BLaER1 treated with 17β-estradiol and CSF1 and Interleukin-3, amounts not matched to agents 10 nM and 100 nM (cell line): ENCODE data around the gene AKR1D1.
"Not testable (repeated sequence)": the region's sequence is repeated elsewhere in the genome, so short reads cannot be mapped to it uniquely, and the experiment has no call there.

Experiments used
- H3K27ac ChIP-seq, 11 experiments: shearing (Covaris generic); formaldehyde crosslinking; 2 replicates each; pipeline ENCODE4 v1.8.1; 2022
- H3K27me3 ChIP-seq, 11 experiments: shearing (Covaris generic); formaldehyde crosslinking; 2 replicates each; pipeline ENCODE4 v1.8.1; 2022
- H3K36me3 ChIP-seq, 11 experiments: shearing (Covaris generic); formaldehyde crosslinking; 2 replicates each; pipeline ENCODE4 v1.8.1; 2022
- H3K4me1 ChIP-seq, 10 experiments: shearing (Covaris generic); formaldehyde crosslinking; 2 replicates each; pipeline ENCODE4 v1.8.1; 2022
- H3K4me2 ChIP-seq, 11 experiments: shearing (Covaris generic); formaldehyde crosslinking; 2 replicates each; pipeline ENCODE4 v1.8.1; 2022
- H3K4me3 ChIP-seq, 10 experiments: shearing (Covaris generic); formaldehyde crosslinking; 2 replicates each; pipeline ENCODE4 v1.8.1; 2022
- H3K9ac ChIP-seq, 11 experiments: shearing (Covaris generic); formaldehyde crosslinking; 2 replicates each; pipeline ENCODE4 v1.8.1; 2022
- H3K9me3 ChIP-seq, 11 experiments: shearing (Covaris generic); formaldehyde crosslinking; replicated peaks in 1 of 11; 2 replicates each; pipeline ENCODE4 v1.8.1; 2022
- H4K20me1 ChIP-seq, 11 experiments: shearing (Covaris generic); formaldehyde crosslinking; 2 replicates each; pipeline ENCODE4 v1.8.1; 2022
- Cebpa-rat ChIP-seq, 11 experiments: shearing (Covaris generic); IDR thresholded peaks; 2 replicates each; pipeline ENCODE4 v1.8.1; 2022

AKR1D1 gene

GRCh38 chr7:138126928-138127327 is 50.7 kb downstream of the AKR1D1 start:
- H3K36me3 ChIP-seq, result no peaks in the 10 kb centered on the region
- no peaks in the 10 kb centered on the region for H4K20me1 ChIP-seq
- no peak overlapping the region for H3K4me3 ChIP-seq
- peaks cover 0 to 14% (median 6%) of the 10 kb centered on the region in 11 experiments; a peak in 9 of 22 replicates for H3K9me3 ChIP-seq
- no peaks in the 10 kb centered on the region for H3K27me3 ChIP-seq
- TF ChIP-seq Cebpa-rat (IDR thresholded peaks at IDR 0.05), result no peak
- H3K9ac ChIP-seq, result no peak overlapping the region
- no peak overlapping the region for H3K27ac ChIP-seq
- H3K4me2 ChIP-seq, result no peak overlapping the region
- H3K4me1 ChIP-seq, result peaks cover 0 to 25% (median 0%) of the 10 kb centered on the region in 10 experiments; a peak in 7 of 20 replicates

GRCh38 chr7:138127996-138128395 is 51.7 kb downstream of the AKR1D1 start:
- no peak overlapping the region for H3K4me2 ChIP-seq
- H3K9me3 ChIP-seq, result peaks cover 0 to 14% (median 0%) of the 10 kb centered on the region in 11 experiments; a peak in 6 of 22 replicates
- H3K36me3 ChIP-seq, result no peaks in the 10 kb centered on the region
- H3K4me3 ChIP-seq, result no peak overlapping the region
- TF ChIP-seq Cebpa-rat (IDR thresholded peaks at IDR 0.05), result no peak
- H3K9ac ChIP-seq, result no peak overlapping the region
- H4K20me1 ChIP-seq, result no peaks in the 10 kb centered on the region
- peaks cover 0 to 25% (median 0%) of the 10 kb centered on the region in 10 experiments; a peak in 7 of 20 replicates for H3K4me1 ChIP-seq
- no peak overlapping the region for H3K27ac ChIP-seq
- H3K27me3 ChIP-seq, result no peaks in the 10 kb centered on the region

GRCh38 chr7:138129551-138130165 is 53.4 kb downstream of the AKR1D1 start:
- TF ChIP-seq Cebpa-rat (IDR thresholded peaks at IDR 0.05), result no peak

GRCh38 chr7:138137423-138138171 is 61.3 kb downstream of the AKR1D1 start:
- Histone ChIP-seq H3K4me3 (no peak overlapping the region), H3K36me3 (no peaks in the 10 kb centered on the region), H3K27ac (no peak overlapping the region), H3K4me1 (no peaks in the 10 kb centered on the region; a peak in 1 of 20 replicates), H3K9me3 (no peaks in the 10 kb centered on the region), H4K20me1 (no peaks in the 10 kb centered on the region), H3K4me2 (no peak overlapping the region), H3K27me3 (no peaks in the 10 kb centered on the region), H3K9ac (no peak overlapping the region)
- no peak for TF ChIP-seq Cebpa-rat (IDR thresholded peaks at IDR 0.05)

More at GRCh38 chr7:138129551-138130165, 53.4 kb downstream of the AKR1D1 start:
- Histone ChIP-seq H3K4me1 (peaks cover 0 to 16% (median 0%) of the 10 kb centered on the region in 10 experiments; a peak in 7 of 20 replicates), H4K20me1 (no peaks in the 10 kb centered on the region), H3K9me3 (peaks cover 0 to 14% (median 0%) of the 10 kb centered on the region in 11 experiments; a peak in 6 of 22 replicates), H3K9ac (no peak overlapping the region), H3K4me2 (no peak overlapping the region), H3K27ac (no peak overlapping the region), H3K4me3 (no peak overlapping the region), H3K27me3 (no peaks in the 10 kb centered on the region), H3K36me3 (no peaks in the 10 kb centered on the region)

GRCh38 chr7:138138244-138138643 is 62.0 kb downstream of the AKR1D1 start:
- H3K4me3 ChIP-seq, result no peak overlapping the region
- H3K27ac ChIP-seq, result no peak overlapping the region
- H3K36me3 ChIP-seq, result no peaks in the 10 kb centered on the region
- no peaks in the 10 kb centered on the region for H3K27me3 ChIP-seq
- no peaks in the 10 kb centered on the region for H3K9me3 ChIP-seq
- H3K4me1 ChIP-seq, result no peaks in the 10 kb centered on the region; a peak in 1 of 20 replicates
- H4K20me1 ChIP-seq, result no peaks in the 10 kb centered on the region
- TF ChIP-seq Cebpa-rat (IDR thresholded peaks at IDR 0.05), result no peak
- no peak overlapping the region for H3K9ac ChIP-seq
- H3K4me2 ChIP-seq, result no peak overlapping the region

GRCh38 chr7:138142583-138143201 is 66.4 kb downstream of the AKR1D1 start:
- Histone ChIP-seq H3K4me1 (no peaks in the 10 kb centered on the region; a peak in 1 of 20 replicates), H3K4me2 (no peak overlapping the region), H3K9ac (no peak overlapping the region), H3K36me3 (no peaks in the 10 kb centered on the region), H3K27ac (no peak overlapping the region), H3K9me3 (peaks cover 0 to 5% (median 0%) of the 10 kb centered on the region in 11 experiments; a peak in 1 of 22 replicates), H3K27me3 (no peaks in the 10 kb centered on the region), H4K20me1 (no peaks in the 10 kb centered on the region), H3K4me3 (no peak overlapping the region)
- TF ChIP-seq Cebpa-rat (IDR thresholded peaks at IDR 0.05), result no peak

- TF ChIP-seq Cebpa-rat (IDR thresholded peaks at IDR 0.05), result no peak
- Histone ChIP-seq H3K4me1 (no peaks in the 10 kb centered on the region), H4K20me1 (no peaks in the 10 kb centered on the region), H3K9ac (no peak overlapping the region), H3K27me3 (no peaks in the 10 kb centered on the region), H3K4me2 (no peak overlapping the region), H3K36me3 (no peaks in the 10 kb centered on the region), H3K9me3 (peaks cover 0 to 5% (median 0%) of the 10 kb centered on the region in 11 experiments; a peak in 1 of 22 replicates), H3K4me3 (no peak overlapping the region), H3K27ac (no peak overlapping the region)
Observed at GRCh38 chr7:138144958-138145357, 68.7 kb downstream of the AKR1D1 start.

GRCh38 chr7:138146221-138146620 is 70.0 kb downstream of the AKR1D1 start:
- H3K27ac ChIP-seq, H3K27me3 ChIP-seq, H4K20me1 ChIP-seq, H3K4me2 ChIP-seq, H3K4me3 ChIP-seq, H3K9ac ChIP-seq, H3K9me3 ChIP-seq, H3K36me3 ChIP-seq, H3K4me1 ChIP-seq: not testable (repeated sequence)

GRCh38 chr7:138146757-138147734 is 70.8 kb downstream of the AKR1D1 start:
- H3K27me3 ChIP-seq, H3K4me1 ChIP-seq, H3K4me2 ChIP-seq, H3K4me3 ChIP-seq, H4K20me1 ChIP-seq, H3K9me3 ChIP-seq, H3K9ac ChIP-seq, H3K27ac ChIP-seq, H3K36me3 ChIP-seq: not testable (repeated sequence)
